Loucy (cell line): ENCODE measurements around the gene LBH.

ENCODE experiments used
- H2AFZ ChIP-seq: fragments of 200-600 bp; sonication (generic); 2 replicates; pipeline ENCODE4 v1.6.0; 2016; ENCODE audit warnings: antibody characterized with exemption, mild to moderate bottlenecking, low read length, moderate library complexity
- H3F3A ChIP-seq: fragments of 200-600 bp; 2 replicates; pipeline ENCODE4 v1.6.0; 2016; ENCODE audit warnings: antibody characterized with exemption, low read depth, mild to moderate bottlenecking
- H3K27me3 ChIP-seq: fragments of 200-600 bp; sonication (generic); 2 replicates; pipeline ENCODE4 v1.6.1; 2014; ENCODE audit warnings: low read length, mild to moderate bottlenecking; ENCODE audit not compliant: insufficient read depth, poor library complexity, severe bottlenecking
- H3K36me3 ChIP-seq: fragments of 200-600 bp; sonication (generic); 2 replicates; pipeline ENCODE4 v1.6.1; 2016; ENCODE audit warnings: low read length; ENCODE audit not compliant: insufficient read depth
- H3K4me1 ChIP-seq: fragments of 200-600 bp; sonication (generic); 2 replicates; pipeline ENCODE4 v1.5.1; 2014; ENCODE audit warnings: low read length, mild to moderate bottlenecking; ENCODE audit not compliant: insufficient read depth, poor library complexity, severe bottlenecking
- H3K4me2 ChIP-seq: fragments of 200-600 bp; sonication (generic); 2 replicates; pipeline ENCODE4 v1.6.0; 2014; ENCODE audit warnings: antibody characterized with exemption, low read length, low read depth, mild to moderate bottlenecking; ENCODE audit not compliant: poor library complexity, severe bottlenecking
- H3K4me3 ChIP-seq: fragments of 200-600 bp; sonication (generic); 2 replicates; pipeline ENCODE4 v1.5.1; 2014; ENCODE audit warnings: low read length, mild to moderate bottlenecking, mixed read lengths; ENCODE audit not compliant: poor library complexity, severe bottlenecking
- H3K79me2 ChIP-seq: fragments of 200-600 bp; sonication (generic); 2 replicates; pipeline ENCODE4 v1.6.1; 2014; ENCODE audit warnings: low read length; ENCODE audit not compliant: insufficient read depth
- H3K9ac ChIP-seq: fragments of 200-600 bp; sonication (generic); 2 replicates; pipeline ENCODE4 v1.6.0; 2014; ENCODE audit warnings: mild to moderate bottlenecking, low read depth, low read length, moderate library complexity; ENCODE audit not compliant: poor library complexity, severe bottlenecking
- H3K9me2 ChIP-seq: fragments of 200-600 bp; sonication (generic); replicated peaks from 2 replicates; pipeline ENCODE4 v1.6.1; 2016; ENCODE audit warnings: low read depth, low read length, mixed read lengths
- H3K9me3 ChIP-seq: fragments of 200-600 bp; sonication (generic); 2 replicates; pipeline ENCODE4 v1.6.1; 2014; ENCODE audit warnings: mild to moderate bottlenecking, antibody characterized with exemption, low read length, low read depth; ENCODE audit not compliant: insufficient read depth
- H4K20me1 ChIP-seq: fragments of 200-600 bp; sonication (generic); 2 replicates; pipeline ENCODE4 v1.6.0; 2014; ENCODE audit warnings: antibody characterized with exemption, low read length, mild to moderate bottlenecking; ENCODE audit not compliant: insufficient read depth, poor library complexity, severe bottlenecking
- EZH2phosphoT487 ChIP-seq: fragments of 200-600 bp; IDR thresholded peaks from 2 replicates; pipeline ENCODE4 v1.6.1; 2018; ENCODE audit warnings: antibody characterized with exemption, mild to moderate bottlenecking, moderate library complexity, borderline replicate concordance
- TF ChIP-seq, protein P1 (sequence below): fragments of 200-600 bp; sonication (generic); conservative IDR thresholded peaks from 2 replicates; pipeline ENCODE4 v1.5.1; 2014; ENCODE audit warnings: mild to moderate bottlenecking, antibody characterized with exemption, low read length

LBH gene

DNA sequence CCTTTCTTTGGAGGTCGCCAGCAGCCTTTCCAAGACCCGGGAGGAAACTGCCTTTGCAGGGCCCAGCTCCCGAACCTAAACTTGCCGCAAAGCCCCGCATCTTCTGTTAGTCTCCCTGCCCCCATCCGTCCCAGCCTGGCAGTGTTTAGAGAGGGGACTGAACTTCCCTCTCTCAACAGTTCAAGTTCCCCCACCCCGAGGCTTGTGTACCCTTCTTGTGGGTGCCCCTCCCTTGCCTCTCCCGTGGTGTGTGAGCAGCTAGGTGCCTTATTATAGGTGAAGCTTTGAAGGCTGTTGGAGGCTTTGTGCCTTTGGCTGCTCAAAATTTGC, 1.4 kb downstream of the LBH start:
- Histone ChIP-seq H3K9me3 (no peaks in the 10 kb centered on the region), H3K27me3 (no peaks in the 10 kb centered on the region), H3K9ac (peak overlapping the region; percentile 92), H3K4me3 (peak overlapping the region; percentile 95), H3K36me3 (peaks cover 20% of the 10 kb centered on the region; the same call in 1 of the 2 replicates), H3K9me2 (no peaks in the 10 kb centered on the region), H2AFZ (peak overlapping the region; percentile 81), H3K4me2 (peak overlapping the region; percentile 91), H3K79me2 (peaks cover 54% of the 10 kb centered on the region), H3F3A (no peaks in the 10 kb centered on the region), H3K4me1 (peaks cover 52% of the 10 kb centered on the region), H4K20me1 (peaks cover 48% of the 10 kb centered on the region)
- TF ChIP-seq EZH2phosphoT487, result no peak
- TF ChIP-seq, protein P1, sequence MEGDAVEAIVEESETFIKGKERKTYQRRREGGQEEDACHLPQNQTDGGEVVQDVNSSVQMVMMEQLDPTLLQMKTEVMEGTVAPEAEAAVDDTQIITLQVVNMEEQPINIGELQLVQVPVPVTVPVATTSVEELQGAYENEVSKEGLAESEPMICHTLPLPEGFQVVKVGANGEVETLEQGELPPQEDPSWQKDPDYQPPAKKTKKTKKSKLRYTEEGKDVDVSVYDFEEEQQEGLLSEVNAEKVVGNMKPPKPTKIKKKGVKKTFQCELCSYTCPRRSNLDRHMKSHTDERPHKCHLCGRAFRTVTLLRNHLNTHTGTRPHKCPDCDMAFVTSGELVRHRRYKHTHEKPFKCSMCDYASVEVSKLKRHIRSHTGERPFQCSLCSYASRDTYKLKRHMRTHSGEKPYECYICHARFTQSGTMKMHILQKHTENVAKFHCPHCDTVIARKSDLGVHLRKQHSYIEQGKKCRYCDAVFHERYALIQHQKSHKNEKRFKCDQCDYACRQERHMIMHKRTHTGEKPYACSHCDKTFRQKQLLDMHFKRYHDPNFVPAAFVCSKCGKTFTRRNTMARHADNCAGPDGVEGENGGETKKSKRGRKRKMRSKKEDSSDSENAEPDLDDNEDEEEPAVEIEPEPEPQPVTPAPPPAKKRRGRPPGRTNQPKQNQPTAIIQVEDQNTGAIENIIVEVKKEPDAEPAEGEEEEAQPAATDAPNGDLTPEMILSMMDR, result no peak

DNA sequence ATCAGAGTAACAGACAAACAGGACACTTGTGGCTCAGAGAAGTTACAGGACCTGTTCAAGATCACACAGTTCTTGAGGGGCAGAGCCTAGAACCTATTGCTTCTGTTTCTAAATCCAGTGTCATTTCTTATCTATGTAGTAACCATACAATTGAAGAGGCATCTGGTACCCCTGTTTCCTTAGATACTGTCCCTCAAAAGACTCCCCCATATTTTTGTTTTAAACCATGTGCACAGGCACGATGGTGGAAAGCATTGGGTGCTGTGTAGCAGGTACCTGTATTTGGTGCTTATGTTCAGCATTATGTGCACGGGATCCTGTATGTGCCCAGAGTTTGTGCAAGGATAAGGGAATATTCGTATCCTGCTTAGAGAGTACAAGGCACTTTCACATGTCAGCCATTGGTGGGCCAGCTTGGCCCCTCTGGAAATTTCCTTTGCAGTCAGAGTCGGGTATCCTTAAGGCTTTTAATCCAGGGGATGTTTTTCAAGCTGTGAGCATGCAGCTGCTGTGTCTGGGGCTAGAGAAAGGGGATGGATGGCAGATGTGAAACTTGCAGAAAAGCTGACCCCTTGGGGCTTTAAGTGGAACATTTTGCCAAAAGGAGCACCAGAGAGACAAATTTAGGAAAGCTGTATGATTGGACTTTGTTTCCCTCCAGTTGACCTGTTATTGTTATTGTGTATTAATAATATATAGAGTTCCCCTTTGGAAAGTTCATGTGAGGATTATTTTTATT, 2.1 kb downstream of the LBH start:
- H3K4me3 ChIP-seq, result peak overlapping the region; percentile 95

DNA sequence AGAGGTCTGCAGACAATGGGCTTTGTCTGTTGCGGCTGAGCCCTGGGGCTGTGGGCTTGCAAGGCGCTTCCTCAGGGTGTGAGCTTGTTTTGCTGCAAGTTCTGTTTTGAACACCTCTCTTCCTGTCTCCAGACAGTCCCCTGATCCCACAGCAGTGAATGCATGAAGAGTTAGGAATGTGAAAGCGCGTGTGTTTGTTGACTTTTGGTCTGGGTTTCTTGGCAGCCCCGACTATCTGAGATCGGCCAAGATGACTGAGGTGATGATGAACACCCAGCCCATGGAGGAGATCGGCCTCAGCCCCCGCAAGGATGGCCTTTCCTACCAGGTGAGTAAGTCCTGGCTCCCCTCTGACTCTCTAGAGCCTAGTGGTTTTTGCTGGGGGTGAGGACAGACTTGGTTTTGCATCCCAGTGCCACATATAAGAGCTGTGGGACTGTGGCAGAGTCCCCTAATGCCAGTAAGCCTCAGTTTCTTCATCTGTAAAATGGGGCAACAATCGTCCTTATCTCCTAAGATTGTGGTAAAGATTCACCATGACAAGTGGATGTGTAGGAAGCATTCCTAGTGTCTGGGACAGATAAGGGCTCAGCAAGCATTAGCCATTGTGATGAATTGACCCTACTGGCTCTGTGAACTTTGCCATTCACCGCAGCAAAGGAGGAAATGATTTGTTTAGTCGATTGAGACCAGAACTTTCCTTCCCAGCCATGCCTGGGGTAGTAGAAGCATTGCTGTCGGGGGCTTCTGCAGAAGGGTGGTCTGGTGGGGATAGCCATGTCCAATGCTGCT, 3.0 kb downstream of the LBH start:
- Histone ChIP-seq H4K20me1 (peaks cover 48% of the 10 kb centered on the region), H2AFZ (no peak overlapping the region), H3K4me3 (peak overlapping the region; percentile 95), H3K4me2 (peak overlapping the region; percentile 91), H3K9me3 (no peaks in the 10 kb centered on the region), H3F3A (no peaks in the 10 kb centered on the region), H3K9ac (peak overlapping the region; percentile 92), H3K79me2 (peaks cover 68% of the 10 kb centered on the region), H3K27me3 (no peaks in the 10 kb centered on the region), H3K36me3 (peaks cover 20% of the 10 kb centered on the region; the same call in 1 of the 2 replicates), H3K4me1 (peaks cover 60% of the 10 kb centered on the region), H3K9me2 (no peaks in the 10 kb centered on the region)
- TF ChIP-seq EZH2phosphoT487, result no peak
- TF ChIP-seq, protein P1, result no peak

More for the DNA sequence above, 2.1 kb downstream of the LBH start:
- no peaks in the 10 kb centered on the region for H3F3A ChIP-seq
- H3K4me2 ChIP-seq, result peak overlapping the region; percentile 91
- peaks cover 48% of the 10 kb centered on the region for H4K20me1 ChIP-seq
- H3K36me3 ChIP-seq, result peaks cover 20% of the 10 kb centered on the region; the same call in 1 of the 2 replicates
- H3K9me3 ChIP-seq, result no peaks in the 10 kb centered on the region
- H3K27me3 ChIP-seq, result no peaks in the 10 kb centered on the region
- TF ChIP-seq EZH2phosphoT487, result no peak
- TF ChIP-seq, protein P1, result peak; percentile 27; the same call in 1 of the 2 replicates
- peaks cover 58% of the 10 kb centered on the region for H3K4me1 ChIP-seq
- H3K79me2 ChIP-seq, result peaks cover 60% of the 10 kb centered on the region
- no peaks in the 10 kb centered on the region for H3K9me2 ChIP-seq
- no peak overlapping the region for H2AFZ ChIP-seq
- peak overlapping the region; percentile 92 for H3K9ac ChIP-seq
